Measurements from ENCODE around the gene CYP27C1. TPM values are rescaled to one million over a fixed set of nuclear protein-coding genes. Genes with fewer than 3 reads are reported as not detected.

The CYP27C1 gene
- total RNA-seq, result 0.51 and 0.58 TPM in 2 replicates

DNA sequence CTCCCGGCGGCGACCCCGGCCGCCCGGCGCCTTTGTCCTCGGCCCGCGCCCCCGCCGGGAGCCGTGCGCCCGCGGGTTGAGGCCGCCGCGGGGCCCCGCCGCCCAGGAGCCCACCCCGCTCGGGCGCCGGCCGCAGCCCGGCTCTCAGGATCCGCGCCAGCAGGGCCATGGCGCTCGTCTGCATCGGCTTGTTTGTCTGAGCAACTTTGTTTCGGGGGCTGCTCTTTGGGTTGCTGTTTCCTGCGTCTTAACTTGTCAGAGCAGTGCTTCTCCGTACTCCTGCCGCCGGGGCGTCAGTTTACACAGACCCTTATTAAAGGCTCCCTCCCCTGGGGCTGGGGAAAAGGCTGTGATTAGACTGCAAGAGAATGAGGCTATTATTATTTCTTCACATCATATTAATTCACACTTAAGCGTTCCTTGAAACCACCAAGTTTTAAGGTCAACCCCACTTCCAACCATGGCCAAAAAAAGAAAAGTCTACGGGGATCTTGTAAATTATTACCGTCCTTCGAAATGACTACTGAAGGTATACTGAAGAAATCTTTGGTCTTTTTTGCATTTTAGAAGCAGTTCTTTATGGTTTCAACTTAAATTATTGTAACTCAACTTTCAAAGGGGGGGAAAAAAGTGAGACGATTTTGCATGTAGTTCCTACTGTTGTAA, at the start of gene CYP27C1:
CYP27C1 (minus strand) TSS at position 198 of the 666 bp plus-strand sequence; CDS start at position 169, 29 bp downstream.

Other genes with a start within 250 kb of the CYP27C1 start
- gene BIN1, start 113.1 kb downstream of the CYP27C1 start, total RNA-seq, result 97.1 and 119 TPM in 2 replicates
- gene ERCC3, start 73.8 kb upstream of the CYP27C1 start, total RNA-seq, result 16.1 and 25.7 TPM in 2 replicates
- 36.9 and 52.9 TPM in 2 replicates for gene MAP3K2, start 167.7 kb upstream of the CYP27C1 start, total RNA-seq
- gene PROC, start 198.1 kb upstream of the CYP27C1 start, total RNA-seq, result 0.35 TPM in 1 of 2 replicates, not detected in the other